IPS-18a (cell line): Measurements from ENCODE around the gene FATE1.

Source experiments
- H3K27ac ChIP-seq: one replicate; pipeline ENCODE4 v1.5.1; 2013; ENCODE audit warnings: low read length
- H3K27me3 ChIP-seq: one replicate; pipeline ENCODE4 v1.6.1; 2013; ENCODE audit warnings: mild to moderate bottlenecking, low read length; ENCODE audit not compliant: control insufficient read depth, insufficient read depth
- H3K36me3 ChIP-seq: one replicate; pipeline ENCODE4 v1.6.1; 2013; ENCODE audit warnings: low read depth, low read length; ENCODE audit not compliant: control insufficient read depth
- H3K4me1 ChIP-seq: one replicate; pipeline ENCODE4 v1.6.1; 2013; ENCODE audit warnings: low read depth, low read length; ENCODE audit not compliant: control insufficient read depth
- H3K4me3 ChIP-seq: one replicate; pipeline ENCODE4 v1.5.1; 2013; ENCODE audit warnings: low read length
- H3K9ac ChIP-seq: one replicate; pipeline ENCODE4 v1.6.1; 2013; ENCODE audit warnings: mild to moderate bottlenecking, low read length, moderate library complexity
- H3K9me3 ChIP-seq: one replicate; pipeline ENCODE4 v1.6.1; 2013; ENCODE audit warnings: low read depth, low read length; ENCODE audit not compliant: control insufficient read depth

FATE1 gene

GRCh38 chrX:151752847-151753246, 37.0 kb downstream of the FATE1 start:
- Histone ChIP-seq H3K4me1 (no peaks in the 10 kb centered on the region), H3K27me3 (peaks cover 4% of the 10 kb centered on the region), H3K36me3 (no peaks in the 10 kb centered on the region), H3K27ac (no peak overlapping the region), H3K9ac (no peak overlapping the region), H3K4me3 (no peak overlapping the region), H3K9me3 (peaks cover 12% of the 10 kb centered on the region)

GRCh38 chrX:151753313-151754046, 37.6 kb downstream of the FATE1 start:
- Histone ChIP-seq H3K9me3 (peaks cover 13% of the 10 kb centered on the region), H3K27me3 (peaks cover 4% of the 10 kb centered on the region), H3K4me3 (no peak overlapping the region), H3K9ac (no peak overlapping the region), H3K27ac (no peak overlapping the region), H3K4me1 (no peaks in the 10 kb centered on the region), H3K36me3 (no peaks in the 10 kb centered on the region)

GRCh38 chrX:151754047-151754429, 38.2 kb downstream of the FATE1 start:
- Histone ChIP-seq H3K4me3 (no peak overlapping the region), H3K27ac (no peak overlapping the region), H3K9me3 (peaks cover 13% of the 10 kb centered on the region), H3K9ac (no peak overlapping the region), H3K27me3 (peaks cover 4% of the 10 kb centered on the region), H3K36me3 (no peaks in the 10 kb centered on the region), H3K4me1 (no peaks in the 10 kb centered on the region)

- Histone ChIP-seq H3K9me3 (peaks cover 13% of the 10 kb centered on the region), H3K36me3 (no peaks in the 10 kb centered on the region), H3K27ac (no peak overlapping the region), H3K27me3 (peaks cover 4% of the 10 kb centered on the region), H3K4me1 (no peaks in the 10 kb centered on the region), H3K9ac (no peak overlapping the region), H3K4me3 (no peak overlapping the region)
Observed at GRCh38 chrX:151754641-151755215, 38.9 kb downstream of the FATE1 start.

GRCh38 chrX:151759041-151759708, 43.3 kb downstream of the FATE1 start:
- no peak overlapping the region for H3K9ac ChIP-seq
- H3K4me1 ChIP-seq = no peaks in the 10 kb centered on the region
- no peaks in the 10 kb centered on the region for H3K36me3 ChIP-seq
- no peaks in the 10 kb centered on the region for H3K27me3 ChIP-seq
- H3K27ac ChIP-seq = no peak overlapping the region
- no peak overlapping the region for H3K4me3 ChIP-seq
- peaks cover 12% of the 10 kb centered on the region for H3K9me3 ChIP-seq

- Histone ChIP-seq H3K9me3 (peaks cover 10% of the 10 kb centered on the region), H3K4me1 (no peaks in the 10 kb centered on the region), H3K27me3 (no peaks in the 10 kb centered on the region), H3K36me3 (no peaks in the 10 kb centered on the region), H3K4me3 (no peak overlapping the region), H3K9ac (no peak overlapping the region), H3K27ac (no peak overlapping the region)
Observed at GRCh38 chrX:151762802-151763201, 47.0 kb downstream of the FATE1 start.

GRCh38 chrX:151763711-151764110, 47.9 kb downstream of the FATE1 start:
- H3K4me1 ChIP-seq = no peaks in the 10 kb centered on the region
- H3K27me3 ChIP-seq = no peaks in the 10 kb centered on the region
- no peak overlapping the region for H3K27ac ChIP-seq
- H3K9ac ChIP-seq = no peak overlapping the region
- H3K9me3 ChIP-seq = peaks cover 9% of the 10 kb centered on the region
- no peaks in the 10 kb centered on the region for H3K36me3 ChIP-seq
- no peak overlapping the region for H3K4me3 ChIP-seq

- H3K36me3 ChIP-seq = no peaks in the 10 kb centered on the region
- H3K27me3 ChIP-seq = no peaks in the 10 kb centered on the region
- peaks cover 9% of the 10 kb centered on the region for H3K9me3 ChIP-seq
- no peak overlapping the region for H3K27ac ChIP-seq
- no peak overlapping the region for H3K4me3 ChIP-seq
- H3K4me1 ChIP-seq = no peaks in the 10 kb centered on the region
- H3K9ac ChIP-seq = no peak overlapping the region
Observed at GRCh38 chrX:151765026-151765425, 49.2 kb downstream of the FATE1 start.

GRCh38 chrX:151771726-151772125, 55.9 kb downstream of the FATE1 start:
- no peak overlapping the region for H3K4me3 ChIP-seq
- no peaks in the 10 kb centered on the region for H3K9me3 ChIP-seq
- H3K27ac ChIP-seq = no peak overlapping the region
- H3K36me3 ChIP-seq = no peaks in the 10 kb centered on the region
- no peak overlapping the region for H3K9ac ChIP-seq
- H3K27me3 ChIP-seq = no peaks in the 10 kb centered on the region
- peaks cover 3% of the 10 kb centered on the region for H3K4me1 ChIP-seq
